NCI-H2196 (cell line): ENCODE results near the gene NEAT1.

Source experiments
- DNase-seq: peaks from one replicate; lab custom pipeline; 2025; ENCODE audit not compliant: unreplicated experiment; lab: John Stamatoyannopoulos, UW

NEAT1 gene

GRCh38 chr11:65433657-65434056, 11.1 kb downstream of the NEAT1 start:
- no peak for DNase-seq

DNA sequence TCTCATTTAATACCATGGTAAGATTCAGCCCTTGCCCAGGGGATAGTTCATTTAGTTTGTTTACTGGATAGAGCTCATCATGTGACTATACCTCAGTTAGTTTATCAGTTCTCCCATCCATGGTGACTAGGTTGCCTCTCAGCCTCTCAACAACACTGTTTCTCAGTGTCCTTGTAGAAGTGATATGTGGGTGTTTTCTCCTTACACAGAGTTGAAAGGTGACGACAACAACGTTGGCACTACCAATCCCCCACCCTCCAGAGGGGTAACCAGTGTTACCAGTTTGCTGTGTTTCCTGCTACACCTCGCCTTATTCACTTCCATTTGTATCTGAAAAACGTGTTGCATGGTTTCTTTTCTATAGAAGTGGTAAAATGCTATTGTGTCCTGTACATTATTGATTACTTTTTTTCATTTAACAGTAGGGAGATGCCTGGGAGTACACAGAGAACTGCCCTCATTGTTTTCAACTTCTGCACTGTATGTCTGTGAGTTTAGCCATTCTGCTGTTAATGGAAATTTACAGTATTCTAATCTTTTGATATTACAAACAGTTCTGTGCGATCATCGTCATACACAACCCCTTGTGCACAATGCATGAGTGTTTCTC, 11.6 kb downstream of the NEAT1 start:
- no peak for DNase-seq

GRCh38 chr11:65434667-65435410, 12.2 kb downstream of the NEAT1 start:
- no peak for DNase-seq

- DNase-seq, result no peak
Observed at GRCh38 chr11:65435411-65435931, 12.9 kb downstream of the NEAT1 start.

GRCh38 chr11:65435981-65436411, 13.4 kb downstream of the NEAT1 start:
- no peak for DNase-seq

DNA sequence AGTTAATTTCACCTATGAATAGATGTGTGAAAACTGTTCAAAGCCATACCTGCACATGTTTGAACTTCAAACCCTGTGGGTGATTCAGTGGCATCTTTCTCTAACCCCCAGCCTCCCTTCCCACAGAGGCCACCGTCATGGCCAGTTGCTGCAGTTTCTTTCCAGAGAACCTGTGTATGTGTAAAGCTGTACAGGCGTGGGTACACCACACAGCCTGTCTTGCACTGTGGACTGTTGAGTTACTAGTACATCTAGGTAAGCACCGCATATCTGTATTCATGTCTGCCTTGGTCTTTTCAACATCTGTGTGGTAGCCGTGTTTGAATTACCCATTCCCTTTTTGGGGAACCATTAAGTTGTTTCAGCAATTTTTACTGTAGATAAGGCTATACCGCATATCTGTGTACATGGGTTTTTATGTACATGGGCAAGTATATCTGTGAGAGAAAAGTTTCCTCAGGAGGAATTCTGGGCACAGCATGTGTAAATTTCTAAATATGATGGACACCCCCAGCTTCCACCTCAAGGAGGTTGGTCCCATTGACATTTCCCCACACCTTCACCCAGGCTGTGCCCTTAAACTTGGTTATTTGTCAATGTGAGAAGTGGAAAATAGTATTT, 13.9 kb downstream of the NEAT1 start:
- DNase-seq, result no peak

GRCh38 chr11:65437436-65438227, 15.0 kb downstream of the NEAT1 start:
- no peak for DNase-seq

- no peak for DNase-seq
Observed at GRCh38 chr11:65438257-65439151, 15.9 kb downstream of the NEAT1 start.

GRCh38 chr11:65439331-65440181, 17.0 kb downstream of the NEAT1 start:
- DNase-seq, result no peak

DNA sequence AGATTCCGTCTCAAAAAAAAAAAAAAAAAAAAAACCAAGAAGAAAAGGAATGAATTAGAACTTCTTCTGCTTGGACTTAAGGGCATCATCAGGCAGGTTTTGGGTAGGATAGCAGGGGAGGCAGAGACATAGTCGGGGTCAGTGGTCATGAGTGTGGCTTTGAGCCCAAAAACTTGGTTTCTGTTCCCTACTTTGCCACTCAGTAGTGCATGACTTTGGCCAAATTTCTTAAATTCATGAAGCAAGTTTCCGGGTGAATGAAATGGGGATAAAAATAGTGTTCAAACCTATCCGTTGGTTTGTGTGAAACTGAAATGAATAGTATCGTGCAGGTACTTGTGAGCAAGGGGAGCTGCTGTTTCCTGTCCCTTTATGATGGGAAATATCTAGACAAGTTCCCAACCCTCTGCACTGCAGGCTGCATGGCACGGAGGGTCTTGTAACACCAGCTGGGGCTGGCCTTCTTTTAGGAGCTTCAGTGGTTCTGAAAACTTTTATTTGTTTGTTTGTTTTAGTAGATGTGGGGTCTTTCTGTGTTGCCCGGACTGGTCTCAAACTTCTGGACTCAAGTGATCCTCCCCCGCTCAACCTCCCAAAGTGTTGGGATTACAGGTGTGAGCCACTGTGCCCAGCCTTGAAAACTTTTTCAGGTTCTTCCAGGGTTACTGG, 18.4 kb downstream of the NEAT1 start:
- DNase-seq, result no peak

- no peak for DNase-seq
Observed at GRCh38 chr11:65442842-65443331, 20.3 kb downstream of the NEAT1 start.

DNA sequence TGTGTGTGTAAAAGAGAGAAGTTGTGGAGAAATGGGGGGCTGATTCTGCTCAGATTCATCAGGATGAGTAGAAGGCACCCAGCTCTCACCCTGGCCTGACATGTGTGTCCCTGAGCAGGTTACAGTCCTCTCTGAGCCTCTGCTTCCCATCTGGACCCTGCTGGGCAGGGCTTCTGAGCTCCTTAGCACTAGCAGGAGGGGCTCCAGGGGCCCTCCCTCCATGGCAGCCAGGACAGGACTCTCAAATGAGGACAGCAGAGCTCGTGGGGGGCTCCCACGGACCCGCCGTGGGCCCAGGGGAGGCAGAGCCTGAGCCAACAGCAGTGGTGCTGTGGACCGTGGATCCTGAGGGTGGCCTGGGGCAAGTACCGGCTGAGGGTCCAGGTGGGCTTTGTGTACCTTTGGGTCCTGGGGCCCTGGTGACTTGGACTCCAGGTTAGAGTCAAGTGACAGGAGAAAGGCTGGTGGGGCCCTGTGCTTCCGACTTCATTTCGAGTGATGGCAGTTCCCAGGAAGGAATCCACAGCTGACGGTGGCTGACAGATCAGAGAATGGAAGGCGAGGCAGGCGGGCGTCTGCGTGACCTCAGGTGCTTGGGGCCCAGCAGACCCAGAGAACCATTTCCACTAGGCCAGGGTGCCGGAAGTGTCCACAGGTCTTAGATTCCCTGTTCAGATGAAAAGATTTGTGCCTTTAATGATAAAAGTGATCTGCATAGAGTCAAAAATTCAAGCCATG, 21.9 kb downstream of the NEAT1 start:
- no peak for DNase-seq

DNA sequence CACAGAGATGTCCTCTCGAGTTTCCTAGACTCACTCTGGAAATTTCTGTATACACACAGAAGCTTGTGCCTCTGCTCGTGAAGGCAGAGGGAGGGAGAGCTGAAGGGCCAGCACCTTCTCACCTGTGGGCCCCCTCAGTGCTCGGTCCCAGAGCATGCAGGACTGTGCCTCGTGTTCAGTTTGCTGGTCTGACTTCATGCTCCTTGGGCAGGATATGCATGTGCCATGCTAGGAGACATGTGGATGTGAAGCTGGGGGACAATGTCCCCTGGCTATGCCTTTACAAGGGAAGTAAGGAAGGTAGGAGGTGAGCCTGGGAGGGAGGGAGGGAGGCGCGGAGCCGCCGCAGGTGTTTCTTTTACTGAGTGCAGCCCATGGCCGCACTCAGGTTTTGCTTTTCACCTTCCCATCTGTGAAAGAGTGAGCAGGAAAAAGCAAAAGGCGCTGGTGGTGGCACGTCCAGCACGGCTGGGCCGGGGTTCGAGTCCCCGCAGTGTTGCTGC, 22.6 kb downstream of the NEAT1 start:
- no peak for DNase-seq

- DNase-seq, result no peak
Observed at GRCh38 chr11:65445604-65446445, 23.2 kb downstream of the NEAT1 start.

GRCh38 chr11:65446446-65447277, 24.1 kb downstream of the NEAT1 start:
- no peak for DNase-seq

- no peak for DNase-seq
Observed at GRCh38 chr11:65448074-65448417, 25.4 kb downstream of the NEAT1 start.
